Right cardiac atrium (tissue), 5 donors: ENCODE results near the gene CSTB. TPM values are rescaled to one million over a fixed set of nuclear protein-coding genes. Genes with fewer than 3 reads are reported as not detected.

Experiments used
- ATAC-seq, 2 donors: fragments of 200-7000 bp; cut with Tn5 transposase; one replicate each; pipeline versions ENCODE4 v1.8.0 to v1.9.1; 2020; ENCODE audit warnings: moderate library complexity in 2 of 2, mild to moderate bottlenecking in 1 of 2
- DNase-seq, 3 donors: peaks; one replicate each; pipeline ENCODE4 v3.0.0-alpha.2; 2020
- H3K27ac ChIP-seq: one replicate; pipeline ENCODE4 v1.5.1; 2013; ENCODE audit warnings: mild to moderate bottlenecking, low read length, control low read depth, moderate library complexity
- H3K27me3 ChIP-seq: one replicate; pipeline ENCODE4 v1.6.1; 2013; ENCODE audit not compliant: control insufficient read depth, insufficient read depth
- H3K4me1 ChIP-seq: one replicate; pipeline ENCODE4 v1.6.1; 2013; ENCODE audit warnings: low read length; ENCODE audit not compliant: control insufficient read depth, insufficient read depth
- H3K4me3 ChIP-seq: one replicate; pipeline ENCODE4 v1.5.1; 2013; ENCODE audit warnings: low read length, control low read depth
- H3K9me3 ChIP-seq: one replicate; pipeline ENCODE4 v1.6.1; 2013; ENCODE audit warnings: low read length; ENCODE audit not compliant: control insufficient read depth
- WGBS: extraction: QIAGEN DNeasy Blood & Tissue Kit; methylation state at CpG from one replicate; pipeline ENCODE4 v1.1.7; 2013; 5-methylcytosine and 5-hydroxymethylcytosine counted together
- intact Hi-C, 4 donors: fragments of 100-400 bp; cut with DNase I; formaldehyde crosslinking; loops; one replicate each; pipeline versions ENCODE4 v1.11.0 to v1.14.0; 2022 to 2023
- polyA plus RNA-seq: library from polyadenylated mRNA; stranded (reverse); fragments of 200-250 nt; gene quantifications from one replicate; pipeline ENCODE4 v1.2.3, GENCODE V29; 2013
- total RNA-seq, 4 donors: library from RNA; stranded (reverse); fragmentation: NEBNext Ultra II Directional; extraction: Animal tissue kit (Norgen Biotek cat#: 25700); gene quantifications; one replicate each; pipeline ENCODE4 v1.2.1, GENCODE V29; 2021
- donor health status: healthy with polysubstance abuse.
- donor health status: DM: no; HTN: yes; CAD: no.
- donor health status: DM: no; HTN: no; CAD: no.
- donor health status: DM: no; HTN: yes; CAD: no; lungs with severe emphysema.
- donor health status: DM: yes; HTN: yes; CAD: no.

CSTB gene
- total and polyA plus RNA-seq, 5 donors, result 28.6 to 57.5 (median 33.3) TPM

- Histone ChIP-seq H3K27me3 (no peaks in the 10 kb centered on the region), H3K27ac (no peak overlapping the region), H3K4me3 (no peak overlapping the region), H3K4me1 (no peaks in the 10 kb centered on the region), H3K9me3 (no peaks in the 10 kb centered on the region)
- WGBS, result 74% methylated on average over 16 of the region's 16 CpGs
- ATAC-seq, result no peak
- no peak for DNase-seq
- intact Hi-C loops, result loop anchor here in 1 of 4 donors (10.0 kb wide), 1 partner anchor 71 kb away; no protein-coding TSS in a partner anchor
Measured at GRCh38 chr21:43745772-43746517, 30.2 kb downstream of the CSTB start.

- 98% methylated on average over 18 of the region's 18 CpGs for WGBS
- Histone ChIP-seq H3K4me1 (no peaks in the 10 kb centered on the region), H3K9me3 (no peaks in the 10 kb centered on the region), H3K27ac (no peak overlapping the region), H3K27me3 (no peaks in the 10 kb centered on the region), H3K4me3 (no peak overlapping the region)
- DNase-seq (no peak), ATAC-seq (no peak)
- intact Hi-C loops, result loop anchor here in 1 of 4 donors (10.0 kb wide), 1 partner anchor 70 kb away; no protein-coding TSS in a partner anchor
Measured at GRCh38 chr21:43744725-43745124, 31.4 kb downstream of the CSTB start.

DNA sequence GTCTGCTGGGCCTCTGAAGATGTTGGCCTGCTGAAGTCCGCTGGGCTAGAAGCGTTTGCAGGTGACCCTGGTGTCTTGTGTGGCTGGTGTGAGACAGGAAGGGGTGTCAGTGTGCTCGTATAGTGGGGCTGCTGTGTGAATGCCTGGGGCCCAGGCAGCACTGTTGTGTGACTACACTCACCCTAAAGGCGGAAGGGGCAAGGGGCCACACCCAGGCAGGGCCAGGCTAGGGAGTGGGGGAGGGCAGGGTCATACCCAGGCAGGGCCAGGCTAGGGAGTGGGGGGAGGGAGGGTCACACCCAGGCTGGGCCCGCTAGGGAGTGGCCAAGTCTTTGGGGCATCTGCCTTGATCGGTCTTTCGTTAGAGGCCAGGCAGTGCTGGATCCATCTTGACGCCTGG, 32.2 kb downstream of the CSTB start:
- intact Hi-C loops, result loop anchor here in 1 of 4 donors (10.0 kb wide), 1 partner anchor 69 kb away; no protein-coding TSS in a partner anchor
- H3K9me3 ChIP-seq, result no peaks in the 10 kb centered on the region
- H3K4me3 ChIP-seq, result no peak overlapping the region
- H3K27ac ChIP-seq, result no peak overlapping the region
- no peak for ATAC-seq
- no peaks in the 10 kb centered on the region for H3K4me1 ChIP-seq
- H3K27me3 ChIP-seq, result no peaks in the 10 kb centered on the region
- WGBS, result 96% methylated on average over 8 of the region's 8 CpGs
- no peak for DNase-seq

GRCh38 chr21:43741423-43742096, 34.5 kb downstream of the CSTB start:
- no peaks in the 10 kb centered on the region for H3K9me3 ChIP-seq
- ATAC-seq, result no peak
- intact Hi-C loops, result loop anchor here in 1 of 4 donors (10.0 kb wide), 1 partner anchor 67 kb away; no protein-coding TSS in a partner anchor
- no peak overlapping the region for H3K4me3 ChIP-seq
- H3K27me3 ChIP-seq, result no peaks in the 10 kb centered on the region
- 73% methylated on average over 22 of the region's 28 CpGs for whole genome bisulfite sequencing
- H3K27ac ChIP-seq, result no peak overlapping the region
- no peaks in the 10 kb centered on the region for H3K4me1 ChIP-seq
- no peak for DNase-seq

DNA sequence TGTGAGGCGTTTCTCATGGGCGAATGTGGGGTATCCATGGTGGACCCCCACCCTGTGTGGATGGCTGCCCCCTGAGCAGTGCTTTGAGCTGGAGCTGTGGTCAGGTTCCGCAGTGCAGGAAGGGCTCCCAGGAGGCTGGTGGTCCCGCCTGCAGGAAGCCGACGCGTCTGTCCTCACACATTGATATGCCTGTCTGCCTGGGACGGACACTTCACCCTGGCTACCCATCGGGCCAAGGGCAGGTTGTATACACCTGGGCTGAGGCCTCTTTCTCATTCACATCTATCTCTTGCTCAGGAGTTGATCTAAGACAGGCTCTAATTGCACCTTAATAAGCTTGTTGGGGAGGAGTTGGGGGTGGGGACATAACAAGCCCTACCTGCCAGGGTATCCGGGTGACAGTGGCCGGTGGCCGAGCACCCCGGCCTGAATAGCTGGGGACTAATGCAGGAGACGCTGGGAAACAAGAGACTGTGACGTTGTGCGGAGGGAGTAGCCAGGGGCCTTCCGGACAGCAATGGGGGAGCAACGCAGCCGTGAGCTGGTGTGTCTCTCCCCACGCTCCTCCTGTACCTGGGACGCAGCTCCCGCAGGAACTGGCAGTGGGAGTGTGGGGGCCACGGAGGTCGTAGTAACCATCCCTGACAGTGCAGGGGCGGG, 35.5 kb downstream of the CSTB start:
- H3K4me1 ChIP-seq, result no peaks in the 10 kb centered on the region
- H3K27me3 ChIP-seq, result no peaks in the 10 kb centered on the region
- ATAC-seq, result peak; percentile 29 to 36
- WGBS, result 45% methylated on average over 25 of the region's 25 CpGs
- no peaks in the 10 kb centered on the region for H3K9me3 ChIP-seq
- intact Hi-C loops, result loop anchor here in 1 of 4 donors (10.0 kb wide), 1 partner anchor 66 kb away; no protein-coding TSS in a partner anchor
- peak in 1 of 3 donors; percentile 76 for DNase-seq
- no peak overlapping the region for H3K27ac ChIP-seq
- no peak overlapping the region for H3K4me3 ChIP-seq

GRCh38 chr21:43739621-43740435, 36.3 kb downstream of the CSTB start:
- ATAC-seq, result peak in 1 of 2 donors; percentile 25
- Histone ChIP-seq H3K4me3 (no peak overlapping the region), H3K9me3 (no peaks in the 10 kb centered on the region), H3K27me3 (no peaks in the 10 kb centered on the region), H3K4me1 (peaks cover 2% of the 10 kb centered on the region), H3K27ac (no peak overlapping the region)
- intact Hi-C loops, result loop anchor here in 1 of 4 donors (10.0 kb wide), 1 partner anchor 65 kb away; no protein-coding TSS in a partner anchor
- DNase-seq, result no peak
- WGBS, result 89% methylated on average over 25 of the region's 25 CpGs

- Histone ChIP-seq H3K27ac (no peak overlapping the region), H3K4me1 (peaks cover 7% of the 10 kb centered on the region), H3K27me3 (no peaks in the 10 kb centered on the region), H3K9me3 (no peaks in the 10 kb centered on the region), H3K4me3 (no peak overlapping the region)
- intact Hi-C loops, result no loop called here
- WGBS, result 92% methylated on average over 35 of the region's 35 CpGs
- ATAC-seq (no peak), DNase-seq (peak in 1 of 3 donors; percentile 51)
Measured at GRCh38 chr21:43737158-43737950, 38.8 kb downstream of the CSTB start.

GRCh38 chr21:43736224-43736883, 39.8 kb downstream of the CSTB start:
- 93% methylated on average over 25 of the region's 25 CpGs for WGBS
- no peak for ATAC-seq
- DNase-seq, result peak in 1 of 3 donors; percentile 35
- Histone ChIP-seq H3K9me3 (no peaks in the 10 kb centered on the region), H3K4me1 (peaks cover 7% of the 10 kb centered on the region), H3K27me3 (no peaks in the 10 kb centered on the region), H3K4me3 (no peak overlapping the region), H3K27ac (no peak overlapping the region)
- intact Hi-C loops, result no loop called here

DNA sequence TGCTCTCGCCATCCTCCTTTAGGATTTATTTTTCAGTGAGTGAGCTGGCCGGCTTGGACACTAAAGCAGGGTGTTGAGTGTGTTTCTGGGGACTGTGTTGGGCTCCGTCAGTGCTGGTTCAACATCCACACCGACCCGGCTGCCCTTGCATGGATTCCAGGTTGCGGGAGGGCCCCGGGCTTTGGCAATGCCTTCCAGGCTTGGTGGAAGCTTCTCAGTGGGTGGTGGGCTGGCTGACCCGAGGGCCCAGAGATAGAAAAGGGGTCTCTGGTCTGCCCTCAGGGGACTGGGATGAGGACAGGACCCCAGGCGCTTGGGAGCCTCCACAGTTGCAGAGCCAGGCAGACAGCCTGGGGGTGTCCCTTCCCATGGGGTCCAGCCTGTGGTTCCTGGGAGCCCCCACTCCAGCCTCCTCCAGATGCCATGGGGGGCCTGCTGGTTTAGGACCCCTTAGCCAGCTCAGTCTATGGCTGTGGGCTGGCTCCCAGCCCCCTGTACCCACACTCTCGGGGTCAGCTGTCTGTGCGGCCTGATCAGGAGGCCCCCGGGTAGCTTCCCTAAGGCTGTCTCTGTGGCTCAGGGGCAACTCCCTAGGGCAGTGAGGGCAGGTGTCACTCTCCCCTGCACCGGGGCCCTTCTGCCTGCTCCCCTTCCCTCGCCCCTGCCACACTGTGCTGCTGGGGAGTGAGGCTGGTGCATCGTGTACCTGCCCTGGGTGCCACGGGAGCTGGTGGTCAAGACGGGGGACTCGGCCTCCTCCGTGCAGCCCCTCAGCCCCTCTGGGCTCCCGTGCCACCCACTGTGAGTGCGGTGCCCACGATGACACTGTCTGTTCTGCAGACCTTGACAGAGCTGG, 40.6 kb downstream of the CSTB start:
- Histone ChIP-seq H3K9me3 (no peaks in the 10 kb centered on the region), H3K27me3 (no peaks in the 10 kb centered on the region), H3K4me3 (no peak overlapping the region), H3K4me1 (peaks cover 7% of the 10 kb centered on the region), H3K27ac (no peak overlapping the region)
- intact Hi-C loops, result no loop called here
- ATAC-seq, result no peak
- DNase-seq, result peak in 2 of 3 donors; percentile 51 to 54
- 87% methylated on average over 22 of the region's 22 CpGs for WGBS
